Measurements from ENCODE around the gene HSD17B12. TPM values are rescaled to one million over a fixed set of nuclear protein-coding genes. Genes with fewer than 3 reads are reported as not detected.
A peak's percentile ranks its signal among the peaks of the same experiment; 100 is the strongest.

HSD17B12 gene
- total RNA-seq, 4 donors from 2014 or later, result 37.5 to 47.5 (median 42.2) TPM

GRCh38 chr11:43852057-43852636, 171.6 kb downstream of the HSD17B12 start:
- no peaks in the 10 kb centered on the region for H3K27me3 ChIP-seq
- 5 to 14% methylated on average over 4 of the region's 4 CpGs for WGBS, 2 donors (ENCODE audit: low coverage in 1 of 2)
- TF ChIP-seq CTCF (IDR thresholded peaks at IDR 0.05) (peak; percentile 64 to 78 (median 74)), POLR2AphosphoS5 (IDR thresholded peaks at IDR 0.05) (no peak), POLR2A (IDR thresholded peaks at IDR 0.05) (no peak)
- no peak for ATAC-seq
- H3K4me1 ChIP-seq, result no peaks in the 10 kb centered on the region
- no peak overlapping the region for H3K27ac ChIP-seq
- H3K4me3 ChIP-seq, result no peak overlapping the region
- H3K36me3 ChIP-seq, result peaks cover 0 to 28% of the 10 kb centered on the region in 2 donors
- no peaks in the 10 kb centered on the region for H3K9me3 ChIP-seq

GRCh38 chr11:43853781-43854180, 173.2 kb downstream of the HSD17B12 start:
- Histone ChIP-seq H3K4me3 (no peak overlapping the region), H3K27me3 (no peaks in the 10 kb centered on the region), H3K27ac (no peak overlapping the region), H3K36me3 (peaks cover 0 to 28% of the 10 kb centered on the region in 2 donors), H3K4me1 (no peaks in the 10 kb centered on the region), H3K9me3 (no peaks in the 10 kb centered on the region)
- TF ChIP-seq POLR2AphosphoS5 (IDR thresholded peaks at IDR 0.05) (no peak), CTCF (IDR thresholded peaks at IDR 0.05) (no peak), EP300 (IDR thresholded peaks at IDR 0.05) (no peak), POLR2A (IDR thresholded peaks at IDR 0.05) (no peak)
- no peak for ATAC-seq

- H3K4me1 ChIP-seq, result no peaks in the 10 kb centered on the region
- ATAC-seq, result no peak
- H3K27ac ChIP-seq, result no peak overlapping the region
- H3K36me3 ChIP-seq, result peaks cover 0 to 28% of the 10 kb centered on the region in 2 donors
- H3K9me3 ChIP-seq, result peaks cover 0 to 15% (median 0%) of the 10 kb centered on the region in 3 donors
- 85 to 87% methylated on average over 2 to 3 of the region's 3 CpGs for whole genome bisulfite sequencing, 2 donors (ENCODE audit: low coverage in 1 of 2)
- no peaks in the 10 kb centered on the region for H3K27me3 ChIP-seq
- TF ChIP-seq CTCF (IDR thresholded peaks at IDR 0.05), result no peak
- TF ChIP-seq POLR2A (IDR thresholded peaks at IDR 0.05), result no peak
- no peak for TF ChIP-seq EP300 (IDR thresholded peaks at IDR 0.05)
- no peak for TF ChIP-seq POLR2AphosphoS5 (IDR thresholded peaks at IDR 0.05)
- H3K4me3 ChIP-seq, result no peak overlapping the region
Measured at GRCh38 chr11:43856993-43857392, 176.5 kb downstream of the HSD17B12 start.

GRCh38 chr11:43861141-43861540, 180.6 kb downstream of the HSD17B12 start:
- WGBS, 2 donors (ENCODE audit: low coverage in 1 of 2), result 79 to 93% methylated on average over 2 of the region's 2 CpGs
- no peak for ATAC-seq
- no peaks in the 10 kb centered on the region for H3K4me1 ChIP-seq
- H3K9me3 ChIP-seq, result peaks cover 0 to 15% (median 0%) of the 10 kb centered on the region in 3 donors
- no peaks in the 10 kb centered on the region for H3K27me3 ChIP-seq
- H3K4me3 ChIP-seq, result no peak overlapping the region
- H3K27ac ChIP-seq, result no peak overlapping the region
- peaks cover 0 to 11% of the 10 kb centered on the region in 2 donors for H3K36me3 ChIP-seq
- no peak for TF ChIP-seq CTCF (IDR thresholded peaks at IDR 0.05)
- no peak for TF ChIP-seq POLR2AphosphoS5 (IDR thresholded peaks at IDR 0.05)
- TF ChIP-seq POLR2A (IDR thresholded peaks at IDR 0.05), result no peak
- TF ChIP-seq EP300 (IDR thresholded peaks at IDR 0.05), result no peak

GRCh38 chr11:43866520-43866919, 186.0 kb downstream of the HSD17B12 start:
- peaks cover 0 to under 1% (median 0%) of the 10 kb centered on the region in 3 donors for H3K9me3 ChIP-seq
- no peak overlapping the region for H3K27ac ChIP-seq
- TF ChIP-seq CTCF (IDR thresholded peaks at IDR 0.05) (no peak), POLR2A (IDR thresholded peaks at IDR 0.05) (no peak), POLR2AphosphoS5 (IDR thresholded peaks at IDR 0.05) (no peak), EP300 (IDR thresholded peaks at IDR 0.05) (no peak)
- H3K27me3 ChIP-seq, result peaks cover 16% of the 10 kb centered on the region
- WGBS, 2 donors (ENCODE audit: low coverage in 1 of 2), result 59 to 71% methylated on average over 2 of the region's 2 CpGs
- no peak for ATAC-seq
- no peak overlapping the region for H3K4me3 ChIP-seq
- H3K4me1 ChIP-seq, result no peaks in the 10 kb centered on the region
- no peaks in the 10 kb centered on the region for H3K36me3 ChIP-seq

Measured in gastroesophageal sphincter (tissue), 4 donors.